Measurements from ENCODE around the gene TSSK3.

Gene TSSK3

GRCh38 chr1:32404946-32405345 lies 42.6 kb downstream of the TSSK3 start:
- DNase-seq, result no peak

DNA sequence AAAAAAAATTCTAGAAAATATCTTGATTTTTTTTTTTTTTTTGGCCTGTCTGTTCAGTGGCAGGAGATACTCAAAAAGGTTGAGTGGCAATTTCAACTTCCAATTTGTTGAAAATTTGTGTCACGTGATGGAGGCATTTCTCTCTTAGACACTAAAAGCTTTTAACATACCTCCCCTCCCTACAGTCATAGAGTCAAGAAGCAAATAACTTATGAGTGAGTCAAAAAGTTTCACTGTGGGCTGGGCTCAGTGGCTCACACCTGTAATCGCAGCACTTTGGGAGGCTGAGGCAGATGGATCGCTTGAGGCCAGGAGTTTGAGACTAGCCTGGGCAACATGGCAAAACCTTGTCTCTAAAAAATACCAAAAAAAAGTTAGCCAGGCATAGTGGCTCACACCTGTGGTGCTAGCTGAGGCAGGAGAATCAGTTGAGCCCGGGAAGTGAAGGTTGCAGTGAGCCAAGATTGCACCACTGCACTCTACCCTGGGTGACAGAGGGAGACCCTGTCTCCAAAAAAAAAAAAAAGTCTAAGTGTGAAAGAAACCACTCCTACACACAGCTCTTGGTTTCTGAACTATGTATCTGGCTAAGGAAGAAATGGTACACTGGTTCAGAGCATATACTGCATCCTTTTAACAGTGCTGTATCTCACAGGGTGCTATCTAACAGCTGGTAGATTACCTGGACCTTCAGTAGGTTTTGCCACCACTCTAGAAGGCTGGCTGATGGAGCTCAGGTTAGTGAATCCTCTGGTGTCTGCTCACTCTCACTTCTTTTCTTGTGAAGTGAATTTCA lies 43.5 kb downstream of the TSSK3 start:
- no peak for DNase-seq

GRCh38 chr1:32406629-32407111 lies 44.3 kb downstream of the TSSK3 start:
- no peak for DNase-seq

- DNase-seq, result no peak
Observed at GRCh38 chr1:32411261-32411660, 48.9 kb downstream of the TSSK3 start.

DNA sequence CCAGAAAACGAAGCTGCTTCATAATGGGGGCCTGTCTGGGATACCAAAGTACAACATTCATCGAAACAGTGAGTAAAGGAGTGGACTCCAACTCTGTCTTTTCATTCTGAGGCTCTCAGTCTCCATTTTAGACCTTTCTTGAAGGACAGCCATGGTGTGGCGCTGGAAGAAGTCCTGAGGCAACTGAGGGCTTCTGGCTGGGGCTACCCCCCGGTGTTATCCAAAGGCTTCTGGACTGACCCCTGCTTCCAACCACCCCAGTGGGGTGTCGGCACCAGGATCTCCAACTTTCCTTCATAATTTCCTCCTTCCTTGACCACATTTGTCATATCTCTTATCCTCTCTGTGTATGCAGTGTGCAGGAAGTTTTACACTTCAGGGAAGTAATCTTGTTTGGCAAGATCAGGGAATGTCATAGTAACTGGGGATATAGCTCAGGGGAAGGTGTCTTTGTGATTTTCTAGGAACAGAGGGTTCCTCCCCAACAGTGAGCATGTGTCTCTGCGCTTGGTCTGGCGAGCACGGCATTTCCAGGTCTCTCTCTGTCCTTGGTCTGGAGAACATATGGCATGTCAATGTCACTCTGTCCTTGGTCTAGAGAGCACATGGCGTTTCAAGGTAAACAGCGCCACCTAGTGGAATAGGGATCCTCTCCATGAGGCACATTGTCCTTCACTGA lies 51.3 kb downstream of the TSSK3 start:
- peak; percentile 15 to 79 (median 49) for DNase-seq
